ENCODE results near the gene MACROD2.

The MACROD2 gene

GRCh38 chr20:14780508-14780907, 785.2 kb downstream of the MACROD2 start:
- no peak overlapping the region for H3K4me3 ChIP-seq (ENCODE audit: low read depth, low read length)
- no peak for DNase-seq (ENCODE audit: low read depth)
- no peak for TF ChIP-seq CTCF (IDR thresholded peaks at IDR 0.05; ENCODE audit: insufficient read depth, low read depth, low read length, missing control alignments)

GRCh38 chr20:14782731-14783130, 787.4 kb downstream of the MACROD2 start:
- H3K4me3 ChIP-seq (ENCODE audit: low read depth, low read length) = no peak overlapping the region
- TF ChIP-seq CTCF (IDR thresholded peaks at IDR 0.05; ENCODE audit: insufficient read depth, low read depth, low read length, missing control alignments) = no peak
- DNase-seq (ENCODE audit: low read depth) = no peak

- DNase-seq (ENCODE audit: low read depth) = no peak
- no peak overlapping the region for H3K4me3 ChIP-seq (ENCODE audit: low read depth, low read length)
- no peak for TF ChIP-seq CTCF (IDR thresholded peaks at IDR 0.05; ENCODE audit: insufficient read depth, low read depth, low read length, missing control alignments)
Measured at GRCh38 chr20:14783766-14784165, 788.5 kb downstream of the MACROD2 start.

GRCh38 chr20:14785065-14785743, 789.9 kb downstream of the MACROD2 start:
- no peak overlapping the region for H3K4me3 ChIP-seq (ENCODE audit: low read depth, low read length)
- TF ChIP-seq CTCF (IDR thresholded peaks at IDR 0.05; ENCODE audit: insufficient read depth, low read depth, low read length, missing control alignments) = no peak
- no peak for DNase-seq (ENCODE audit: low read depth)

- no peak overlapping the region for H3K4me3 ChIP-seq (ENCODE audit: low read depth, low read length)
- no peak for TF ChIP-seq CTCF (IDR thresholded peaks at IDR 0.05; ENCODE audit: insufficient read depth, low read depth, low read length, missing control alignments)
- no peak for DNase-seq (ENCODE audit: low read depth)
Measured at GRCh38 chr20:14790190-14790589, 794.9 kb downstream of the MACROD2 start.

- peak; percentile 11 for DNase-seq (ENCODE audit: low read depth)
- H3K4me3 ChIP-seq (ENCODE audit: low read depth, low read length) = no peak overlapping the region
- TF ChIP-seq CTCF (IDR thresholded peaks at IDR 0.05; ENCODE audit: insufficient read depth, low read depth, low read length, missing control alignments) = no peak
Measured at GRCh38 chr20:14790771-14791620, 795.7 kb downstream of the MACROD2 start.
